CD4-positive, alpha-beta T cell treated with Interferon alpha-2 for 1 hour (primary cell): ENCODE results near the gene KLHL3.

Source experiments
- DNase-seq, 2 donors: peaks; one replicate each; pipeline ENCODE4 v3.0.0-alpha.2; 2020 to 2022

KLHL3 gene

DNA sequence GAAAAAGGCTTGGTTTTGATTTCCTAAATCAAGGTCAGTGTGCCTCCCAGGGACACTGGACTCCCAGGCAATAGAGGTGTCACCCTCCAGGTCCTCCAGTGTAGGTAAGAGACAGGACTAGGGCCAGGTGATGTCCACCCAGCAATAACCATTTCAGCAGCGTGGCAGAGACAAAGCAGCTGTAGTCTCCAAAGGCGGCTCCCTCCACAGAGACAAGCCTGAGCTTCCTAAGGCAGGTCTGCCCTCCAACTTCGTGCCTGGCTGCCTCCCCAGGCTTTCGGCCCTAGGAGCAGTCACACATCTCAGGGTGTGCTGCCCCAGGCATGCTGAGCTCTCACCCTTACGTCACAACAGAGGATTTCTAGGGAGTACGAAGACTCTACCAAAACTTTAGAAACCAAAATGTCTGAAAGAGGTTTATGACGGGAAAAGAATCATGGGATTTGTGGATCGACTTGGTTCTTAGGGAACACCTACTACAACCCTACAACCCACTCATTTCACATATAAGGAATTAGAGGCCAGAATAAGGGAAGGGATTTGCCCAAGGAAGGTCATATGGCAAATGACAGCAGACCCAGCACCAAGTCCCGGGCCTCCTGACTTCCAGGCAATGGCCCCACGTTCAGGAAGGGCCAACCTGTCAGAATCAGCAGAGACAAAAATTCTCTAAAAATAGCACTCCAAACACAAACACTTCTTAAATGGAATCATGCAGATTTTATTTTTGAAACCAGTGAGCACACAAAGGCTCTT, 105.5 kb downstream of the KLHL3 start:
- no peak for DNase-seq

DNA sequence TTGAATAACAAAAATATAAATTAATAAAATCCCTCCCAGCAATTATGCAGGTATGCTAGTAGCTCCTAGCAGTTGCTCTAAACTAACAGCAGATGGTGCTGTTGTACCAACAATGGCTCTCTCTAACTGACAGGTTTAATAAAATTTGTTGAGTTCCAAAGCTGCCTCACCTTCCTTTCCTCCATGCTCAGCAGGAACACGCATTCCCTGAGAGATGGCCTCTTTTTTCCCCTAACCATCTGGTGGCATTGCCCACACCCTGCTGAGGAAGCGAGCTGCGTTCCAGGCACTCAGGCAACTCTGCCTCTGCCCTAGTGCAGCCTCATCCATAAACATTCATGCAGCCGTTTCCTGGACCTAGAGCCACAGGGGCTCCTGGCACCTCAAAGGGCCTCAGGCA, 106.2 kb downstream of the KLHL3 start:
- DNase-seq, result peak in 1 of 2 donors; percentile 61

DNA sequence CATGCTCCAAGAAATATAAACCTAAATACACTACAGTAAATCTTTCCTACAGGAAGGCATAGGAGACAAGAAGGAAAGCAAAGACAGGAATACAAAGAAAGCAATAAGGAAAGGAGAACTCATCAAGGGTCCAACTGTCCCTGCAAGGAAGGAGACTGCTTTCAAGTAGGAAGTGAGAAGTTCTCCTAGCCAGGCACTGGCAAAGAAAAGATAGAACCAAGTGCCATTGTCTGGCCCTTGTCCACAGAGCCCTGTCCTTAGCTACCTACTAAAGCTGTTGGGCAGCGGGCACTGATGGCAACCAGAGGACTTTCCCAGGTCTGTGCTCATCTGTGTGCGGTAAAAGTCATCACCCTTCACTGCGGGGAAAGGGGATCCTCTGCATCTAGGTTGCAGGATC, 108.2 kb downstream of the KLHL3 start:
- no peak for DNase-seq

DNA sequence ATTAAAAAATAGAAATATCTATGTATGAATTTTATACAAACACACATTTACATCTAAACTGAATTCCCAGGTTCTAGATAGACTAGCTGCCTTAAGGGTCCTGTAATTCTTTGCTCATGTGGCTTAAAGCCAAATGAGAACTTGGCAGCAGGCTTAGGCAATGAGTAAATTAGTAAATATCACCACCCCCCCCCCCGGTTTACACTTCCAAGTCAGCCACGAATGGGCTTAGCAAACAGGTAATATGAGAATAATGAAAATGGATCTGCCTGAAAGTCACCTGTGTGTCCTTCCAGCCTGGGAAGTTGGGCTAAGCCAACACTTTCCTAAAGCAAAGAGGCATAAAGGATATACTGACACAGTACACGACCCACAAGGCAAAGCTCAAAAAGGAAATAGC, 108.6 kb downstream of the KLHL3 start:
- DNase-seq, result no peak

DNA sequence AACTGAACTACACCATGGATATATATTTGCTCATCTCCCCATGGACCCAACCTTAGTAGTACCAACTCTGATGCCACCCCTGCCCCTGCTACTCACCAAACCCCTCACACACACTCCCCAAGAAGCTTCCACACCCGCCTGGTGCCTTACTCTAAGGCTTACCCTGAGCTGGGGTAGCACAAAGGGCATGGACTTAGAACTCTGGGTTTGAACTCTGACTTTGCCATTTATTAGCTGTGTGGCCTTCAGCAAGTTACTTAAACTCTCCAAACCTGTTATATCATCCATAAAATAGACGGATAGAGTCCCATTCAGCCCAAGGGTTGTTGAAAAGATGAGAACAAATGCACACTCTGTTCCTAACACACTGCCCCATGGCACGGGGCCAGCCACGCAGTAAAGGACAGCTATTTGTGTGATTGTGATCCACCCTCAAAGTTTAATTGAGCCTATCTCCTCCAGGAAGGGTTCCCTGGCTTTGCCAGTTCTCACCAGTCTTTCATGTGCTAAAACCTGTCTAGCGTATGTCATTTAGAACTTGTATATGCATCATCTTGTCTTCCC, 111.0 kb downstream of the KLHL3 start:
- DNase-seq, result no peak

DNA sequence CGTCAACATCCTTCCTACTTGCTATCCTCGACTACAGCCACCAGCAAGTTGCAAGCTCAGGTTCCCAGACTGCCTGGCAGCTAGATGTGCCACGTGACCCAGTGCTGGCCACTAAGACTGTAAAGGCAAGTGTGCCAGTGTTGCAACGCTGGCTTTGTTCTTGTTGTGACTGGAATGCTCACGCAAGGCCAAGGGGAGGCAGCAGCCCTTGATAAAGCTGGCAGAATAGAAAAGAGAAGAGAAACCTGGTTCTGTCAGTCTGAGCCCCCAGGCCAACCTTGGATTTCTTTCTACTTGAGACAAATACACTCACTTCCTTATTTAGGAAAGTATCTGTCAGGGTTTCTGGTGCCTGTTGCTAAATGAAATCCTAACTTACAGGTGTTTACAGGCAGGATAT, 113.0 kb downstream of the KLHL3 start:
- peak; percentile 5 to 27 for DNase-seq

DNA sequence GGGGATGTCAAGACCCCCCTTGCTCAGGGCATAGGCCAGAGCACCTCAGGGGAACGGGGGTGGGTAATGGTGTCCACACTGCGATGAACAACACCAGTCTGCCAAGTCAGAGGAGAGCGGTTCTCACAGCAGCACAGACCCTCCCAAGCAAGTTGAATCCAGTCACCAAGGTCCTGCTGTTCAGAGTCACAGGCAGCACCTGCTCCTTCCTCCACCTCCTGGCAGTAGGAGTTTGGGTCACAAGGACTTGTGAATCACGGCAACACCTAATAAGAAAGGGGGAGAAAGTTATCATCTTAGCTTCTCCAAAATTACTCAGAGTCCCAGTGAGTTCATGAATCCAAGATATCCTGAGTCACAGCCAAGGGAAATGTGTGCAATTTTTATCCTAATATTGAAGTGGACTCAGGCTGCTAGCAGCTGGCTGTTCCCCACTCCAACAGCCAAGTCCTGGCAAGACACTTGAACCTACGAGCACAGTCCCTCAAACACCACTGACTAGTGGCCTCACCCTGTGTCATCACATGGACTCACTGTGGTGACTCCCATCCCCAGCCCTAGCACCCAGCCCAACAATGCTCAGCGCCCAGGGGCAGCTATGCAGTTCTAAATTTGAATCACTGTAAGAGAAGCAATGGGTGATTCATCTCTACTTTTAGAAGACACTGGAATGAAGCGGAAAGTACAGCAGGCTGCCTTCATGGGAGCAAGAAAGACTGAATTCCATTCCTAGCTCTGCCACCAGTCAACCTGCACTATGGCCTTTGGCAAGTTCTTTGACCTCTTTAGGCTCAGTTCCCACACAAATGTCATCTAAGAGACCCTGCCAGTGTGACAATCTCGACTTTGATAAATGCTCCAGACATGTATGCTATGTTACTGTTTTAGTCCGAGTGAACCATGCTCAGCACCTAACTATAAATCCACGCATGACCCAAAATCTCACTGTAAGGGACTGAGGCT, 113.7 kb downstream of the KLHL3 start:
- no peak for DNase-seq

DNA sequence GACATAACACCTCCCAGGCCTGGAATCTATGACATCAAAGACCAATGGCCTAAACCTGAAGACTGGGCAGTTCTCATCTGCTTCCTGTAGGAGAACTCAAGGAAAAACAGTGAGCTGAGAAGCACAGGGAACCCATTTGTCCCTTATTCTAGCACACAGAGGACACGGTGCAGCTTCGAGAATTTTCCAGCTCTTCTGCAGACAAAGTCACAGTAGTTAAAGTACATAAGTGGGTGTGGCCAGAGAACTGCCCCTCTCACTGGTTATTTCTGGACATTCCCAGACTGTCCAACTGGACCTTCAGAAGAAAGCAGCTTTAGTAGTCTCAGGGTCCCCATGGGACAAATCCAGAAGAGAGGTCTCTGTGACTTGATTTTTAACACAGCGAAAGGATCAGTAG, 114.6 kb downstream of the KLHL3 start:
- DNase-seq, result no peak

DNA sequence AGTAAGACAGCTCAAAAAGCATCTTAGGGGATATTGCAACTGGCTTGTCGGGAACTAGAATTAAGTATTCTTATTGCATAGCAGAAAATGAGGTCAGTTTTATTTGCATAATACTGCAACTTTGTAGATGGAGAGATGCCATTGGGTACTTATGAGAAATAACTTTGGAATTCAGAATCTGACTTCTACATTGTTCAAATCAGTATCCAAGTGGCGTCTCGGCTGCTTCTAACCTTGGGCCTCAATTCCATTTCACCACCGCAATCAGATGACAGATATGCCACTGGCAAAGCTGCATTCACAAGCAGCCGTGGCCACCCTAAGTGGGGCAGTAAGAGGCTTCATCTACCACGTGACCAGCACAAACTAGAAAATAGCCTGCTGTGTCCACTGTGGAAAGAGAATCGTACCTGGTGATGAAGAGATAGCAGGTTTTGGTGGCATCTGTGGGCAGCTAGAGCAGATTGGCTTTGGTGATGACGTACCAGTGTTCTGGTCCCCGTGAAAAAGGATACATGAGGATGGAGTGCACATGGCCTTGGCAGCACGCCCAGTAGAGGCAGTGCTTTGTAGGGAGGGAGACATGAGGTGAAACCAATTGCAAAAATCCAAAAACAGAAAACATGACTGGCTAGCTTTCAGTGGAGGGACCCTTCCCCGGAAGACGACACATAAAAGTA, 116.6 kb downstream of the KLHL3 start:
- DNase-seq, result no peak

DNA sequence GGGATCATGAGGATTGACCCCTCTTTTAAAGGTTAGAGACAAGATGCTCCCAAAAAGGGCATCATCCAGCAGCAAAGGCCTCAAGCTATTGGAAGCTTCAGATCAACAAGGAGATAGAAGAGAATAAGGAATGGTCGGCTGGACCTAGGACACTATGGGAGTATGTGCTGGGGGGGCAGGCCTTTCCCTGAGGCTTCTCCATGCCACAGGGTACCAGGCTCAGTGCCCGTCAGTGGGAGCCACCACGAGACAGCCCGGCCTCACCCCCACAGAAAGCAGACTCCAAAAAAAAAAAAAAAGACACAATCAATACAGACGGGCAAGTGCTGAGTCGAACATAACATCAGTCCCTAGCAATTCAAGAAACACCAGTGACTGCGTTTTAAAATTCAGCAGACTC, 117.4 kb downstream of the KLHL3 start:
- no peak for DNase-seq

DNA sequence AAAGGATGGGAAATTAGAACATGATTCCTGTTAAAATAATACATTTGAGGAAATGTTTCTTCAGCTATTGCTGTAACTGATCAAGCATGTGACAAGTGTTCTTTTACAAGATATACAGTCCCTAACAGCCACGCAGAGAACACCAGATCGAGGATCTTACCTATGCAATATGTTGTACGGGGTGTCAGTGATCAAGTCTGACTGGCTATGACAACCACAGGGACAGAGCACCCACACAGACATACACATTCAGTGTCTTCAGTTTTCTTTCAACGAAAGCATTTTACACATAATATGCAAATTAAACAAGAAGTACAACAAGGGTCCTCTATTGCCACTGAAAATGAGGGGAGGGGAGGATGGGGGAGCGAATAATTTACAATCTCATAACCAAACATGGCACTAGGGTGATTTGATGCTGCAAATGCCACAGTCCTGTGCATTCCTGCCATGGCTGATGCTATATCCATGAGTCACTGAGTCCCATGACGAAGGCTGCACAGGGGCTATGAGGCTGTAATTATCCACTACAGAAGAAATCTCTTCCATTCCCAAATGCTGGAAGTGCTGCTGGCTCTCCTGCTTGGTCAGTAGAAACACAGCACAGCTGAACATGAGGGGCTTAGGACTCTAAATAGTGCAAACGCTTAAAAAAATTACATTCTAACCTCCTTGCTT, 118.2 kb downstream of the KLHL3 start:
- no peak for DNase-seq

DNA sequence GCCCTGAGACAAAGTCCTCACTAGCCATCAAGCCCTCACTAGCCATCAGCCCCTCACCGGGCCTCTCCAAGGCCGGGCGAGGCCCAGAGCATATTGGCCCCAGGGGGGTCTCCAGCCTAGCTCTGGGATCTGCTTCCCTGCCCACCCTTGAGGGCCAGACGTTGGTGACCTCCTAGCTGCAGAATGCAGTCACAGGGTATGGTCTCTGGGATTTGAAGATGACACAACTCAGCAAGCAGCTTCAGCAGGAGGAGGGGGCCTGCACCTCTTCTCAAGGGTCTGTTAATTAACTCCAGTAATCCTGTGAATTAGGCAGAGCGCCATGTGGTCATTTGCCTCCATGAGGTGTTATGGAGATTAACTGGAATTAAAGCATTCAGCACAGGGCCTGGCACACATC, 119.8 kb downstream of the KLHL3 start:
- DNase-seq, result no peak

DNA sequence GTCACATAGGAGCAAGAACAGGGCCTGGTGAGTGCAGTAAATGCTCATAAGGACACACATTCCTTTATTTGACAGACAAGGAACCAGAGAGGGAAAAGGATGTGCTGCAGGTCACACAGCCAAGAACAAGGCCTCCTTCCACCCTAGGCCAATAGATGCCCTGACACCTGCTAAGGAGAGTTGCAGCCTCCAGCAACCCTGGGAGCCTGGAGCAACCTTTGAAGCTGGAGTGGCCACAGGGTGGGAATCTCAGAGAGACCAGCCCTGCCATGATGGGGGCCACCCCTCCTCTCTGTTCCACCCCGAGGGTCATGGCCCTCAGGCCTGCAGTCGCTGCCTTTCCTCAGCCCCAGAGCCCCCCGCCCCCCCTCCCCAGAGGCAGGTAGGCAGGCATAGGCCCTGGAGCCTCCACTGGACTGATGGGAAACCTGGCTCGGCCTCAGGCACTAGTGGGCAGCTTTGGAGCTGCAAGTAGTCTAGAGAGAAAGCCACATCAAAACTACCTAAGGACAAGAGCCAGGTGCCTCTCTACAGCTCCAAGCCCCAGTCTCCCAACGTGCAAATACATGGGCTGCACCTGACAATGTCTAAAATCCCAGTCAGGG, 120.6 kb downstream of the KLHL3 start:
- no peak for DNase-seq

DNA sequence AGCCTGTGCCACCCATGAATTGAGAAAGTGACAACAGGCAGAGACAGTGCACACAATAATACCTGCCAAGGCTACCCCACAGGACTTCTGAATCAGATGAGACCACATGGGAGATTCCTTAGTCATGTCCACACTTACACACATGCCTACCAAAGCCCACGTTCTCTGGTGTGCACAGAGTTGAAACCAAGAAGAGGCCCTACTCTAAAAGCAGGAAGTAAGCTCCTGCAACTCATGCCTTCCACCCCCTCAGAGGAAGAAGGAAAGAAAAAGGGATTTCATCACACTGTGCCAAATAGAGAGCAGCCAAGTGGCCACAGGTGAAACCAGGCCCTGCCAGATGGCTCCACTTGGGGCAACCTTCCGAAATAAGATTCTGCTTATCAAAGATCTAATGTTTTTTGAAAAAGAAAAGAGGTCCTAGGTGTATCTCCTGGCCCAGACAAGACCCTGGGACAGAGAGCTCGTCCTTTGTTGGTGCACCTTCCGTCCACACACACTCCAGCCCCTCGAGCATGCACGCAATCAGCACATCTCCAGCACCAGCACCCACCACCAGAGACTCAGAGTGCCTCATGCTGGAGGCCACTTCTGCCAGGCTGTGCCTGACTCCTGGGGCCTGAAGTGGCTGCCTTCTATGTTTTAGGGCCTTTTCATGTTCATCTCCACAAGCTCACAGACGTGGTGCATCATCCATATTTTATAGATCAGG, 122.2 kb downstream of the KLHL3 start:
- DNase-seq, result peak in 1 of 2 donors; percentile 17

DNA sequence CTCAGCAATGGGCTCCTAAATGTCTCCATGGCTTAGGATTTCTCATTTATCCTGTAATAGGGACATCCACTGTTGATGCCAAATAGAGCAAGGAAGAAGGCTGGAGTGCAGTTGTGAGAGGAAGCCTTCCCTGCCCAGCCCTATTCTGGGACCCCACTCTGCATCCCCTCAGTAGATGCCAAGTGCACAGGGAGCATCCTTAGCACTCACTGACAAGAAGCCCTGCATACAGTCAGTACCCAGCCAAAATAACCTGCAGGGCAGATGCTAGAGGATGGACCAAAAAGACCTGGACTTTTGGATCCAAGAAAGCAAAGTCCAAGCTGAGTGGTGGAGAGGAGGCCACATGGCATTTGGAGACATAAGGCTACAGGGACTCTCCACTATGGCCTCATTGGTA, 123.3 kb downstream of the KLHL3 start:
- no peak for DNase-seq

DNA sequence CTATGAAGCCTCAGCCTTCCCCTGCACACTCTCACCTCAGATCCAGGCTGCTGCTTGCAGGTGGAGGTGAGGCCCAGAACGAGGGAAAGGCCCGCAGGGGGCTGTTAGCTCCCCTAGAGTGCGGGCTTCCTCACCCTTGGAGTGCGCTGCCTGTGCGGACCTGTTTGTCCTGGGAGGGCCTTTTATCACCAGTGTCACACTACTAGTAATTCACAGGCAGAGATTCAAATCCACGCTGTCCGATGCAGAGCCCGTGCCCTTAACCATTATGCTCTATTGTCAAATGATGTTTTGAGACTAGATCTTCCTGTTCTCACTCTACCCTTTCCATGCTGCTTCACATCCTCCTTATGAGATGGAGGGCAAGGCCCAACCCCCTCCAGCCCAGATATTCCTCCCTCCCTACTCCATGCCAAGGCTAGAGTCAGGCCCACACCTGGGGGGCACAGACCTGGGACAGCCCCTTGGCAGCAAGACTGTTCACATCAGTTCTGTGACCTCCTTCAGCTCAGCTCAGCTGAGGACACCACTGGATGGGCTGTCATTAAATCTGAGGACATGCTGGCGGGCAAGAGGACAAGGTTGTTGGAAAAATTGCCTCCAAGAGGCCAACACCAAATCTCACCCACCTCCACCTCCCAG, 124.0 kb downstream of the KLHL3 start:
- no peak for DNase-seq

DNA sequence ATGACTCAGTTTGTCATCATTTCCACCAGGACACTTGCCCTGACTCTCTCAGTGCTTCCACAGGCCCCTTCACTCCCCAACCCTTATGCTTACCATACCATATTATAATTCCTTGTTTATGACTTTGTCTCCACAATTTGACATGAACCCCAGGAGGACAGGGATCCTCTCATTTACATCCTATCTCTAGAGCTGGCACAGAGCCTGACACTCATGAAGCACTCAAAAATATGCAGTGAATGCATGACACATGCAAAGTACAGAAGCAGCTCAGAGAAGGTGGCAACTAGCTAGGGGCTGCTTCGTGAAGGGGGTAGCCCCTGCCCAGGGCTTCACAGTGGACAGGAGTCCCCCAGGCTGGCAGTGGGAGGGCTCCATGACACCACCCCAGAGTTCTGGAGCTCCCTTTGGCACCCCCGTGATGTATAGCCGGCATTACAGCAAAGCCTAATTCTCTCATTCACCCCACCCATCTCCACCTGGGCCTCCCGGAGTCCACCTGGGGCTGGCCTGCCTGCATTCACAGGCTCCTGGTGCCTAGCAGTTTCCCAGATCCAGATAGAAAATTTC, 124.8 kb downstream of the KLHL3 start:
- DNase-seq, result no peak

DNA sequence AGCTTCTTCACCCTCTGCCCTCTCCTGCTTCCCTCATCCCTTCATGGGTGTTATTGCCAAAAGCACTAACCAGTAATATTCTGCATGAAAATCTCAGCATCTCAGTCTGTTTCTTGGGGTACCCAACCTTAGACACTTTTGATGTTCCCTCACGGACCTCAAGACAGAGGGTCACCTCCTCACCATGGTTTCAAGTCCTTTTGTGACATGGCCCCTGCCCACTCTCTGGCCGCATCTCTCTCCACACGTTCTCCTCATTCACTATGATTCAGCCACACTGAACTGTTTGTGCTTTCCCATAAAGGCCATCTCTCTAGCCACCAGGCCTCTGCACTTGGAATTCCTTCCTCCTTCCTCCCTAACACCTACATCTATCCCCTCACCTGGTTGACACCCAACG, 125.3 kb downstream of the KLHL3 start:
- DNase-seq, result no peak

DNA sequence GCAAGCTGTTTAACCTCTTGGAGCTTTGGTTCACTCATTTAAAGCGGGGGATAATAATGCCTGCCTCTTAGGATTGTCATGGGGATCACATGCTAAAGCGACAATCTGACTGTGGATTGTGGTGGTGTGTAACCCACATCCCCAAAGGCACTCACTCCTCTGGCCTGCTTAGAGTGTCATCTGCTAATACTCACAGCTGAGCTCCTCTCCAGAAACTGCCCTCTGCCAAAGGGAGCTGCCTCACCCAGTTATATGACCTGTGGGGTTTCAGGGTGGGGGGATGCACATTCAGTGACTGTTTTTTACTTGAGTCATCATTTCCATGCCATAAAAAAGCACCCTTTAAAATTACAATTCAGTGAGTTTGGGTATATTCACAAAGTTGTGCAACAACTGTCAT, 126.8 kb downstream of the KLHL3 start:
- DNase-seq, result no peak

DNA sequence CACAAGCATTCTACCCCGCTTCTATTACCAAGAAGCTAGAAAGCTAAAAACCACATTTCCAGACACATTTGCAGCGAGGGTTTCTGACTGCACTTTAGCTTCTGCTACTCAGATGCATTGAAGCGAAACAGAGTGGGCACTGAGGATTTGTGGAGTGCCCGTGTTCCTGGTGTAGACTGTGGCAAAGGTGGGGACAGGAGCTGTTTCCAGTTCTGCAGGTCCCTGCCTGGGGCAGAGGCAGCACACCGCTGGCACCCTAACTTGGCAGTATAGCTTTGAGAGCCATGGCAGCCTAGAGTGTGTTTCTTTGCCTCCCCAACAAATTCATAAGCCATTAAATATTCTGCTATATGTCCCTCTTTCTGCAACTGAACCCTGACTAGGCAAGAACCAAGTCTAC, 128.1 kb downstream of the KLHL3 start:
- no peak for DNase-seq

DNA sequence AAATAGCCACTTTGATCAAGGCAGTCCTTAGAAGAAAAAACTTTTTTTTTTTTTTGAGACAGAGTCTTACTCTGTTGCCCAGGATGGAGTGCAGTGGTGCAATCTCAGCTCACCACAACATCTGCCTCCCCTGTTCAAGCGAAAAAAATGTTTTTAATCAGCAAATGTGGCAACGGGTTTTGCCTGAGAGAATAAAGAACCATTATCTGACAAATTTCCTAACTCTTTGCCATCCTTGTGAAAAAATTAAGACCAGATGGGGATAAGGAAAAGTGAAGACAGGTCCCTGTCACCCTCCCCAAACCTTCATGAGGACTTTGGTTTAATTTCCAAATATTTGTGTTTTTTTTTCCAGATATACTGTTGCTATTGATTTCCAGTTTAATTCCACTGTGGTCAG, 129.5 kb downstream of the KLHL3 start:
- DNase-seq, result no peak
